IMR-90 (cell line): ENCODE results near the gene GPR65. TPM values are rescaled to one million over a fixed set of nuclear protein-coding genes. Genes with fewer than 3 reads are reported as not detected.

ENCODE experiments used
- BHLHE40 ChIP-seq: fragments of 150-350 bp; IDR thresholded peaks from 2 replicates; pipeline ENCODE4 v1.6.1; 2016; ENCODE audit warnings: mild to moderate bottlenecking, low read depth, low read length
- ELK1 ChIP-seq: fragments of 150-350 bp; IDR thresholded peaks from 2 replicates; pipeline ENCODE4 v1.6.1; 2016; ENCODE audit warnings: low read depth, mild to moderate bottlenecking, low read length, moderate library complexity, borderline replicate concordance
- MXI1 ChIP-seq: IDR thresholded peaks from 2 replicates; pipeline ENCODE4 v1.6.1; 2012; ENCODE audit warnings: low read depth, mild to moderate bottlenecking, low read length, moderate library complexity, borderline replicate concordance
- NFE2L2 ChIP-seq: fragments of 150-350 bp; IDR thresholded peaks from 2 replicates; pipeline ENCODE4 v1.6.1; 2016; ENCODE audit warnings: low read depth, mild to moderate bottlenecking, low read length
- POLR2A ChIP-seq: IDR thresholded peaks from 2 replicates; pipeline ENCODE4 v1.6.1; 2012; ENCODE audit warnings: mild to moderate bottlenecking, low read depth, low read length
- RCOR1 ChIP-seq: IDR thresholded peaks from 2 replicates; pipeline ENCODE4 v1.6.1; 2012; ENCODE audit warnings: mild to moderate bottlenecking, low read length, improper control_type of control experiment; ENCODE audit not compliant: insufficient replicate concordance
- polyA plus RNA-seq, 3 experiments: library from polyadenylated mRNA; depleted of rRNA; stranded (reverse); fragments of >200 nt; gene quantifications; 2 replicates each; pipeline ENCODE4 v1.2.3, GENCODE V29; 2012; ENCODE audit warnings: low replicate concordance in 1 of 3
- total RNA-seq: library from RNA; depleted of rRNA; stranded (reverse); fragments of >200 nt; gene quantifications from 2 replicates; pipeline ENCODE4 v1.2.3, GENCODE V29; 2012

The GPR65 gene
- total and polyA plus RNA-seq, 2 of the 4 experiments (the other 2 are of a cell fraction) = 0.05 to 0.18 TPM

GRCh38 chr14:88008039-88008742, 3.3 kb downstream of the GPR65 start (continued):
- no peak for TF ChIP-seq MXI1
- TF ChIP-seq BHLHE40 = no peak
- TF ChIP-seq NFE2L2 = no peak
- TF ChIP-seq ELK1 = no peak
- no peak for TF ChIP-seq POLR2A
- no peak for TF ChIP-seq RCOR1
